Stimulated activated CD4-positive, alpha-beta T cell treated with anti-CD3 and anti-CD28 coated beads, Interleukin-1b, Interleukin-23, amount 100 ng/mL, for 24 hours (primary cell): ENCODE data around the gene PIBF1.
A peak's percentile ranks its signal among the peaks of the same experiment; 100 is the strongest.
"Not testable (repeated sequence)": the region's sequence is repeated elsewhere in the genome, so short reads cannot be mapped to it uniquely, and the experiment has no call there.

Experiments
- DNase-seq, 4 experiments: peaks; one replicate each; pipeline ENCODE4 v3.0.0-alpha.2; 2020; ENCODE audit warnings: low read depth in 4 of 4, low spot score in 1 of 4

Gene PIBF1

GRCh38 chr13:72820156-72820897 is 38.4 kb downstream of the PIBF1 start:
- DNase-seq, result no peak

- no peak for DNase-seq
These were observed 39.0 kb downstream of the PIBF1 start for GRCh38 chr13:72820898-72821279.

DNA sequence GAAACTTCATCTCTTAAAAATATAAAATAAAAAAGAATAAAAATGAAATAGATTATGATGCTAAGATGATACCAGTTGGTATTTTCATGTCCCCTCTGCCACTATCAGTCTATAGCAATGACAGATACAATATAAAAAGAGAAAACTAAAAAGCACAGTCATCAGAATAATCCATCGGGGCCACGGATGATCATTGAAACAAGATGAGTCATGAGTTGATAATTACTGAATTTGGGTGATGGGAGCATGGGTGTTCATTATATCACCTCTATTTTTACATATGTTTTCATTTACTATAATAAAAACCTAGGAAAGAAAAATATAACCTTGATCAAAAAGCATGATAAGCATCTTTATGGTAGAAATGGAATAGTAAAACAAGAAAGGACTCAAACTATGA is 41.1 kb downstream of the PIBF1 start:
- DNase-seq, result no peak

DNA sequence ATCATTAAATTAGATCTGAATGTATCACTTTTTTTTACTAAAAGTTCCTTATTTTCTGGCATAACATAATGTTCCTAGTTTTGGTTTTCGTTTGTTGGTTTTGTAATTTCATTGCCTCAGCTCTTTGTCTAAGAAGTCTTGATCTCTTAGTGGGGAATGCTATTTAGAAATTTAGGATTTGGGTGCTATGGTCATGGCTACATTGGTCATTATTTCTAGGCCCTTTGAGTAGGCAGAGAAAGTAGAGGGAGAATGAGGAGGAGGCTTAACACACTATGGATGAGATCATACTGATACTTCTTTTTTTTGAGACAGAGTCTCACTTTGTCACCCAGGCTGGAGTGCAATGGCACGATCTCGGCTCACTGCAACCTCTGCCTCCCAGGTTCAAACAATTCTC is 41.8 kb downstream of the PIBF1 start:
- no peak for DNase-seq

- no peak for DNase-seq
These were observed 52.7 kb downstream of the PIBF1 start for GRCh38 chr13:72834601-72835000.

- peak in 2 of 4 experiments; percentile 4 to 7 for DNase-seq
These were observed 58.0 kb downstream of the PIBF1 start for GRCh38 chr13:72839831-72840426.

DNA sequence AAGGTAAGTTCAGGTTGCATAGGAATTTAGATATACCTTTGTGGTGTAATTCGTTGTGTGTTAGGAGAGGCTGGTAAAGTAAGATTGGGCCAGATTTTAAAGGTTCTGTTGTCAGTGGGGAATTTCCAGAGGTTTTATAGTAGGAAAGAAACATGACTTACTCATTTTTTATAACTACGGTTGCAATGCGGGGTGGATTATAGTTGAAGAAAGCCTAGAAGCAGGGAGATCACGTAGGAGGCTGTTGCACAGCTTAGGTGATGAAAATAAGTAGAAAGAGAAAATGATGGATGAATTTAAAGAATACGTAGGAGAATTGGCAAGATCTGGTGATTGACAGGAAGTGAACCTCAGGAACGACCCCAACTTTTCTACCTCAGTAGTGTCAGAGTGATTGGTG is 61.1 kb downstream of the PIBF1 start:
- no peak for DNase-seq

GRCh38 chr13:72845148-72845547 is 63.2 kb downstream of the PIBF1 start:
- not testable (repeated sequence) for DNase-seq

- DNase-seq, result no peak
These were observed 67.6 kb downstream of the PIBF1 start for GRCh38 chr13:72849571-72849970.

- DNase-seq, result no peak
These were observed 69.2 kb downstream of the PIBF1 start for GRCh38 chr13:72850959-72851677.

DNA sequence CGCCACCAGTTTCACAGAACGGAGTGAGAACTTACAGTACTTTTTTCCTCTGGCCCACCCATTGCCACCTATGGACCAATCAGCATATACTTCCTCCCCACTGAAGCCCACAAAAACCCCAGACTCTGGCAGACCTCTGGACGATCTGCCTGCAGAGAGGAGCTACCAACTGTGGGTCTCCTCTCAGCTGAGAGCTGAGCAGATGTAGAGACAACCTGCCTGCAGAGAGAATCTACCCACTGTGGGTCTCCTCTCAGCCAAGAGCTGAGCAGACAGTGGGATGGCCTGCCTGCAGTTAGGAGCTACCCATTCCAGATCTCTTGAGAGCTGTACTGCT is 69.7 kb downstream of the PIBF1 start:
- DNase-seq, result no peak

GRCh38 chr13:72852207-72852606 is 70.3 kb downstream of the PIBF1 start:
- DNase-seq, result no peak

- DNase-seq, result no peak
These were observed 71.1 kb downstream of the PIBF1 start for GRCh38 chr13:72853000-72853399.

DNA sequence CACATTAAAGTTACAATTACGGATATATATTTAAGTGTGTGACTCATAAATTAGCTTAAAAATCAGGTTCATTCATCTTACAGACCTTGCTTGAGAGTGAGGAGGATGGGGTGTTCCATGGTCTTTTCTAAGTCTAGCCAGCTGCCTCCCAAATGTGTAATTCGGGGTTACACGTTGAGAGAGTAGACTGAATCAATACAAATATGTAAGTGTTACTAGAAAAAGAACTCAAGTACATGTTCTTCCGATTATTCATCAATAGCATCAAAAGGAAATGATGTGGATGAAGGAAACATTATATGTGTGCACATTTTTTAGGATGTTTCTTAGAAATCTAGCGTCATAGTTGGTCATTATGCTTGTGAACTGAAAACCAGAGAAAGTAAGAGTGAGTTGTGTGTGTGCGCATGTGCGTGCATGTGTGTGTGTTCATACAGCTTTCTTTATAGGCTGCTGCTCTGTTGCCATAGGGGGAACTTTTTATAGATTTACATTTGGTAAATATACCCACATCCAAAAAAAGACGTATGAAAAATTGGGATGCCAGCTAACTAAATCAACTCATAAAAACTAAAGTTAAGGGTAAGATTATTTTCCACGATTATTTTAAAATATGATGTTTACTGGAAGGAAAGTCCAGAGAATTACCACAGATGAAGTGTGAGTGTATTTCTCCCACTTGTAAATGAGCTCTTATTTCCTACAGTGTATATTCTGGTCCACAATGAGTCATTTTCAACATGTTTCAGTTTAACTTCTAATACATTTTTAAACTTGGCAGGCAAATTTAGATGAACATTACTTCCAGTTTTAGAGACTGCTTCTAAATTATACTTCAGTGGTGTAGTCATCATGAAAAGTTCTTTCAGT is 82.4 kb downstream of the PIBF1 start:
- peak in 1 of 4 experiments; percentile 8 for DNase-seq

- no peak for DNase-seq
These were observed 86.3 kb downstream of the PIBF1 start for GRCh38 chr13:72868229-72868628.

- DNase-seq, result no peak
These were observed 93.3 kb downstream of the PIBF1 start for GRCh38 chr13:72875233-72875632.

DNA sequence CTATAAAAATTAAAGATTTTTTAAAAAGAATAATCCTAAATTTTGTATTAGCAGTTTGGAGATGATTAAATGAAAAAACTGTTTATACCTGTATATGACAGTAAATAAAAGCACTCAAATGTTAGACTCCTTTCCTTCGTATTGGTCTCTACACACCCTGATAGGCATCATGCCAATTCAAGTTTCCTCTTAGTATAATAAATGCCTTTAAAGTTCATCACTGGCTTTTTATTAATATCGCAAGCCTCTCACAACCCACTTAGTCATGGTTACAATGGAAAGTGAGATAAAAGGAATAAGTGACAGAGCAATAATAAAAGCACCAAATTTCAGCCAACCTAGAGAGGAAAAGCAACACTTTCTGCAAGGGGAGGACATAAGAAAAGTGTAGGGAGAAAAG is 102.2 kb downstream of the PIBF1 start:
- DNase-seq, result no peak

DNA sequence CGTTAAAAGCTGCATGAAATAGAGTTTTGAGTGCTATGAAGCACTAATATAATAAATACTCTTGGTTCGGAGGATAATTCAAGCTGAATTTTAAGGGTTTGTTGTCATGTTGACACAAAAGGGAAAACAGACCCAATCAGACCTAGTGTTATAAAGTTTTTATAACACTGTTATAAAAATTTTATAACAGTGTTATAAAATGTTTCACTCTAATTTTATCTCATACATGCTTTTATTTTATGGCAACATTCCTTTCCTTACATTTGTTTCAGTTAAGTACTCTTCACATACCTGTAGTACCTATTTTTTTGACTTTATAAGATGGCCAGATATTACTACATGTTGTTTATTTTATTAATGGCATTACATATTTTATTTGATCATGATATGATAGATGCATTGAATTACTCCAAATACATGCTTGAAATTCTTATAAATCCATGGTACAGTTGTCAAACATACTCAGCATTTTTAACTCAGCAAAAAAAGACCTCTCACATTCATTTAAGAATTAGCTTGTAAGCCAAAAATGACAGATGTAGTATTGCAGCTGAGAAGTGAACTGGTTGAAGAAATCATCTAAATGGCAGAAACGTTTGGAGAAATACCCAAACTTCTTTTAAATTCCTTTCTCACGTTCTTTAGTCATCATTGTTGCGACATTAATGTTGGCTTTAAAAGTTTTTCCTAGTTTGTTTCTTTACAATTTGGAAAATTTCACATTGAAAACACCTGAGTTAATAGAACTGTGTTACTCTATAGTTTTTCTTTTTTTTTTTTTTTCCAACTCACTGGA is 104.5 kb downstream of the PIBF1 start:
- DNase-seq, result no peak

- no peak for DNase-seq
These were observed 107.6 kb downstream of the PIBF1 start for GRCh38 chr13:72889495-72889894.

DNA sequence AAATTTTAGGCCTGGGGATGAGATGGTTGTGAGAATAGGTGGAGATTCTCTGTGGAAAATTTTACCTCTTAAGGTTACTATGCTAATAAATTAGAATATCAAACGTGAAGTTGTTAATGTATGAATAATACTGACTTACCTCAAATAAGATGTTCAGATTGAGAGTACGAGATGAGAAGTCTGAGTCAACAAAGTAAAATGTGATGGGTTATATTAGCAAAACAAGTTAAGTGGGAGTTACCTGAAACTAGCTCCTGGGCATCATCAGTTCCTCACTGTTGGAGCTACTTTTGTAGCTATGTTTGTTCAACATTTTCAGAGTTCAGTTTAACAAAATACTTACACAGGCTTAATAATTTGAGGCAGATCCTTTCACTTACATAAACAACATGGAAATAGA is 108.6 kb downstream of the PIBF1 start:
- no peak for DNase-seq

DNA sequence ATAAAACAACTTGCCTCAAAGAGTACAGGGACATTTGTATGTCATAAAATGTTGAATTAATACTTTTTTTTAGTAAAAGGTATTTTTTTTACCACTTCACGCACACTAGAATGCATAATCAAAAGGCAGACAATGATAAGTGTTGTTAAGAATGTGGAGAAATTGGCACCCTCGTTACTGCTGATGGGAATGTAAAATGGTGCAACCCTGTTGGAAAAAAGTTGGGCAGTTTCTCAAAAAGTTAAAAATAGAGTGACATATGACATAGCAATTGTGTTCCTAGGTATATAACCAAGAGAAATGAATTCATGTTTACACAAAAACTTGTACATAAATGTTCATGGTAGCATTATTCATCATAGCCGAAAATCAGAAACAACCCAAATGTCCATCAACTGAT is 109.5 kb downstream of the PIBF1 start:
- DNase-seq, result no peak
